ENCODE measurements around the gene FMN1. TPM values are rescaled to one million over a fixed set of nuclear protein-coding genes. Genes with fewer than 3 reads are reported as not detected.

Gene FMN1
- polyA plus RNA-seq, 2 donors, result 1.0 to 2.1 TPM

GRCh38 chr15:33005582-33005981, 188.9 kb downstream of the FMN1 start:
- Histone ChIP-seq H3K4me1 (ENCODE audit: control insufficient read depth in 2 of 2, insufficient read depth in 2 of 2, low read length in 1 of 2) (no peaks in the 10 kb centered on the region), H3K27ac (ENCODE audit: low read depth in 2 of 2, low read length in 1 of 2) (no peak overlapping the region), H3K9me3 (ENCODE audit: control insufficient read depth in 2 of 2, insufficient read depth in 1 of 2, low read depth in 1 of 2, low read length in 1 of 2) (no peaks in the 10 kb centered on the region), H3K4me3 (ENCODE audit: low read depth in 1 of 2, low read length in 2 of 2) (no peak overlapping the region), H3K27me3 (ENCODE audit: control insufficient read depth in 1 of 2, insufficient read depth in 2 of 2, low read length in 2 of 2) (no peaks in the 10 kb centered on the region), H3K36me3 (ENCODE audit: control insufficient read depth in 2 of 2, insufficient read depth in 2 of 2, low read length in 1 of 2) (no peaks in the 10 kb centered on the region)
- 83 to 85% methylated on average over 1 of the region's 1 CpG for WGBS, 2 donors

DNA sequence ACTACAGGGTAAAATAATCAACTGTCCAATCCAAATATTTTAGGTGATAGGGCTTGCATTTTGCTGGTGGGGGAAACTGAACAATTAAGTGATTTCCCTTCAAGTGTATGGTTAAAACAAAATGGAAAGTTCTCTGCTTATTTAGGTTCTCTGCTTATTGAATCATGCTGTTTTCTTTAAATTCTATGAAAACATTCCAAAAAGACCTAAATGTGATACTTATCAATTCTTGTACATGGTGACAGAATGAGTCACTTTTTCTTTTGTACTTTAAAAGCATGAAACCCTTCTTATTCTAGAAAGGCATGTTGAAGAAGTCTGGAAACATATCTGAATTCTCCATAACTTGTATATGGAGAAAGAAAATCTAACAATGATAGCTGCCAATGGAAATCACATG, 192.6 kb downstream of the FMN1 start:
- no peak overlapping the region for H3K4me3 ChIP-seq (ENCODE audit: low read depth in 1 of 2, low read length in 2 of 2)

DNA sequence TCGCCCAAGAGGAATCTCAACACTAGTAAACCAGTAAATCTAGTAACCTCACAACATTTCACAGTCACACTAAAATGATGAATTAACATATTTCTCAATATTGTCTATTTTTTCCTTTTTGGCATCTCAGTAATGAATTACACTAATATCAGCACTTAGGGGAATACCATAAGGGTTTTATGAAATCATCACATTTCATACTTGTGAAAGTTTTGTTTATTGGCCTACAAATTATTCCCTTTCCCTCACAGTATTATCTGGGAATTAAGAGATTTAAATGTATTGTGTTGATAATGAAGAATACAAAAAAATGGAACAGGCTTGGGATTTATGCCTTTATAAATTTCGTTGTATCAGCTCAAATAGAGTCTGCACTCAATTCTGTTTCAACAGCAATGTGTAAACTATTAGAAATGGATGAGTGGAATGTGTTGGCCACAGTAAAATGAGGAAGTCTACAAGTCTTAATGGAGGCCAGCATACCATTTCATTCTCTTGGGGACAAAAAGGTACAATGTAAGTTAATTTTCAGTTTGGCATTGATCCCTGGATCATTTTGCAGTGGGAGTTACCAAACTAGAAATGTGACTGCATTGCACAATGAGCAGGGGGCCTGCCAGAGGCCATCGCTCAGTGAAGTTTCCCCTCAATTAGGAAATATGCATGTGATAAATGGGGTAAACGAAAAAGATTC, 195.4 kb downstream of the FMN1 start:
- Histone ChIP-seq H3K36me3 (ENCODE audit: control insufficient read depth in 2 of 2, insufficient read depth in 2 of 2, low read length in 1 of 2) (no peaks in the 10 kb centered on the region), H3K9me3 (ENCODE audit: control insufficient read depth in 2 of 2, insufficient read depth in 1 of 2, low read depth in 1 of 2, low read length in 1 of 2) (no peaks in the 10 kb centered on the region), H3K4me3 (ENCODE audit: low read depth in 1 of 2, low read length in 2 of 2) (no peak overlapping the region), H3K27ac (ENCODE audit: low read depth in 2 of 2, low read length in 1 of 2) (no peak overlapping the region), H3K4me1 (ENCODE audit: control insufficient read depth in 2 of 2, insufficient read depth in 2 of 2, low read length in 1 of 2) (no peaks in the 10 kb centered on the region), H3K27me3 (ENCODE audit: control insufficient read depth in 1 of 2, insufficient read depth in 2 of 2, low read length in 2 of 2) (no peaks in the 10 kb centered on the region)
- WGBS, 2 donors, result 66 to 73% methylated on average over 4 of the region's 4 CpGs

More for the DNA sequence above, 192.6 kb downstream of the FMN1 start:
- H3K36me3 ChIP-seq (ENCODE audit: control insufficient read depth in 2 of 2, insufficient read depth in 2 of 2, low read length in 1 of 2), result no peaks in the 10 kb centered on the region
- no peak overlapping the region for H3K27ac ChIP-seq (ENCODE audit: low read depth in 2 of 2, low read length in 1 of 2)
- H3K4me1 ChIP-seq (ENCODE audit: control insufficient read depth in 2 of 2, insufficient read depth in 2 of 2, low read length in 1 of 2), result no peaks in the 10 kb centered on the region
- H3K27me3 ChIP-seq (ENCODE audit: control insufficient read depth in 1 of 2, insufficient read depth in 2 of 2, low read length in 2 of 2), result no peaks in the 10 kb centered on the region
- no peaks in the 10 kb centered on the region for H3K9me3 ChIP-seq (ENCODE audit: control insufficient read depth in 2 of 2, insufficient read depth in 1 of 2, low read depth in 1 of 2, low read length in 1 of 2)

DNA sequence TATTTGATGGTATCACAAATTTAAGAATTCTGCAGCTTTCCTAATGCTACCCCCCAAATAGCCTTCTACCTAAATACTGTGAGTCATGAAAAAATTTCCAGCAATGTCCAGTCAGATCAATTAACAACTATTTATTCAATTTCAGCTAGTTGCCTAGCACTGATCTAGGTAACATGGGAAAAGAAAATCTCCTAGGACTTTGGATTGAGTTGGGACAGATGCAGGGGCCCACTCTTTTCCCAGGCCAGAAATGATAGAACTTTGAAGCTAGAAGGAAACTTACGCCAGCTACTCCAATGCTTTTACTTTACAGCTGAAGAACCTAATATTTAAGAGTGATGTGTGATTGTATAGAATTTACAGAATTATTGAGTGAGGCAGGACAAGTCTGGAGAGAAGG, 196.3 kb downstream of the FMN1 start:
- Histone ChIP-seq H3K36me3 (ENCODE audit: control insufficient read depth in 2 of 2, insufficient read depth in 2 of 2, low read length in 1 of 2) (no peaks in the 10 kb centered on the region), H3K4me3 (ENCODE audit: low read depth in 1 of 2, low read length in 2 of 2) (no peak overlapping the region), H3K9me3 (ENCODE audit: control insufficient read depth in 2 of 2, insufficient read depth in 1 of 2, low read depth in 1 of 2, low read length in 1 of 2) (no peaks in the 10 kb centered on the region), H3K4me1 (ENCODE audit: control insufficient read depth in 2 of 2, insufficient read depth in 2 of 2, low read length in 1 of 2) (no peaks in the 10 kb centered on the region), H3K27ac (ENCODE audit: low read depth in 2 of 2, low read length in 1 of 2) (no peak overlapping the region), H3K27me3 (ENCODE audit: control insufficient read depth in 1 of 2, insufficient read depth in 2 of 2, low read length in 2 of 2) (no peaks in the 10 kb centered on the region)
- WGBS, 2 donors, result 90 to 92% methylated on average over 1 of the region's 1 CpG

- no peak overlapping the region for H3K27ac ChIP-seq (ENCODE audit: low read depth in 2 of 2, low read length in 1 of 2)
- H3K4me1 ChIP-seq (ENCODE audit: control insufficient read depth in 2 of 2, insufficient read depth in 2 of 2, low read length in 1 of 2), result no peaks in the 10 kb centered on the region
- WGBS, 2 donors, result 95 to 100% methylated on average over 1 of the region's 1 CpG
- no peaks in the 10 kb centered on the region for H3K9me3 ChIP-seq (ENCODE audit: control insufficient read depth in 2 of 2, insufficient read depth in 1 of 2, low read depth in 1 of 2, low read length in 1 of 2)
- H3K27me3 ChIP-seq (ENCODE audit: control insufficient read depth in 1 of 2, insufficient read depth in 2 of 2, low read length in 2 of 2), result no peaks in the 10 kb centered on the region
- H3K4me3 ChIP-seq (ENCODE audit: low read depth in 1 of 2, low read length in 2 of 2), result no peak overlapping the region
- H3K36me3 ChIP-seq (ENCODE audit: control insufficient read depth in 2 of 2, insufficient read depth in 2 of 2, low read length in 1 of 2), result no peaks in the 10 kb centered on the region
Observed at GRCh38 chr15:32994810-32995424, 199.6 kb downstream of the FMN1 start.

DNA sequence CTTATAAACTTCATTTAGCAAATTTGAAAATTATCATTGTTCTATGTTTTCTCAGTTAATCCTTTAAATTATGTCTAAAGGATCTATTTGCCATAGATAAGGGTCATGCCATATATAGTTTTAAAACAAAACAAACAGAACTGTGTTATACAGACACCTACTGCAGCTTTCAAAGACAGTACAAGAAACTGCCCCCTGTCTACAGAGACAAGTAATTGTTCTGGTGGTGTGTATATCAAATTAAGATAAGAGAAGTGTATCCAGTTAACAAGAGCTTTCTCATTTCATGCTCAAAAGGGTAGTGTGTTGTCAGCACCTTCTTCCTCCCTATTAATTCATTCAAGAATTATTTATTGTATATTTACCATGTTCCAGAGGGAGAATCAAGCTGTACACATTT, 201.2 kb downstream of the FMN1 start:
- no peaks in the 10 kb centered on the region for H3K4me1 ChIP-seq (ENCODE audit: control insufficient read depth in 2 of 2, insufficient read depth in 2 of 2, low read length in 1 of 2)
- no peaks in the 10 kb centered on the region for H3K36me3 ChIP-seq (ENCODE audit: control insufficient read depth in 2 of 2, insufficient read depth in 2 of 2, low read length in 1 of 2)
- H3K4me3 ChIP-seq (ENCODE audit: low read depth in 1 of 2, low read length in 2 of 2), result no peak overlapping the region
- no peaks in the 10 kb centered on the region for H3K27me3 ChIP-seq (ENCODE audit: control insufficient read depth in 1 of 2, insufficient read depth in 2 of 2, low read length in 2 of 2)
- H3K9me3 ChIP-seq (ENCODE audit: control insufficient read depth in 2 of 2, insufficient read depth in 1 of 2, low read depth in 1 of 2, low read length in 1 of 2), result no peaks in the 10 kb centered on the region
- H3K27ac ChIP-seq (ENCODE audit: low read depth in 2 of 2, low read length in 1 of 2), result no peak overlapping the region

GRCh38 chr15:32991619-32992111, 202.8 kb downstream of the FMN1 start:
- no peaks in the 10 kb centered on the region for H3K27me3 ChIP-seq (ENCODE audit: control insufficient read depth in 1 of 2, insufficient read depth in 2 of 2, low read length in 2 of 2)
- no peak overlapping the region for H3K4me3 ChIP-seq (ENCODE audit: low read depth in 1 of 2, low read length in 2 of 2)
- 67 to 68% methylated on average over 7 of the region's 7 CpGs for WGBS, 2 donors
- no peak overlapping the region for H3K27ac ChIP-seq (ENCODE audit: low read depth in 2 of 2, low read length in 1 of 2)
- no peaks in the 10 kb centered on the region for H3K4me1 ChIP-seq (ENCODE audit: control insufficient read depth in 2 of 2, insufficient read depth in 2 of 2, low read length in 1 of 2)
- H3K9me3 ChIP-seq (ENCODE audit: control insufficient read depth in 2 of 2, insufficient read depth in 1 of 2, low read depth in 1 of 2, low read length in 1 of 2), result no peaks in the 10 kb centered on the region
- H3K36me3 ChIP-seq (ENCODE audit: control insufficient read depth in 2 of 2, insufficient read depth in 2 of 2, low read length in 1 of 2), result no peaks in the 10 kb centered on the region

- Histone ChIP-seq H3K9me3 (ENCODE audit: control insufficient read depth in 2 of 2, insufficient read depth in 1 of 2, low read depth in 1 of 2, low read length in 1 of 2) (no peaks in the 10 kb centered on the region), H3K27me3 (ENCODE audit: control insufficient read depth in 1 of 2, insufficient read depth in 2 of 2, low read length in 2 of 2) (no peaks in the 10 kb centered on the region), H3K27ac (ENCODE audit: low read depth in 2 of 2, low read length in 1 of 2) (no peak overlapping the region), H3K4me1 (ENCODE audit: control insufficient read depth in 2 of 2, insufficient read depth in 2 of 2, low read length in 1 of 2) (no peaks in the 10 kb centered on the region), H3K36me3 (ENCODE audit: control insufficient read depth in 2 of 2, insufficient read depth in 2 of 2, low read length in 1 of 2) (no peaks in the 10 kb centered on the region), H3K4me3 (ENCODE audit: low read depth in 1 of 2, low read length in 2 of 2) (no peak overlapping the region)
- WGBS, 2 donors, result 81 to 85% methylated on average over 4 of the region's 4 CpGs
Observed at GRCh38 chr15:32990071-32990470, 204.4 kb downstream of the FMN1 start.

GRCh38 chr15:32987067-32987466, 207.4 kb downstream of the FMN1 start:
- Histone ChIP-seq H3K9me3 (ENCODE audit: control insufficient read depth in 2 of 2, insufficient read depth in 1 of 2, low read depth in 1 of 2, low read length in 1 of 2) (no peaks in the 10 kb centered on the region), H3K27me3 (ENCODE audit: control insufficient read depth in 1 of 2, insufficient read depth in 2 of 2, low read length in 2 of 2) (no peaks in the 10 kb centered on the region), H3K4me3 (ENCODE audit: low read depth in 1 of 2, low read length in 2 of 2) (no peak overlapping the region), H3K4me1 (ENCODE audit: control insufficient read depth in 2 of 2, insufficient read depth in 2 of 2, low read length in 1 of 2) (no peaks in the 10 kb centered on the region), H3K27ac (ENCODE audit: low read depth in 2 of 2, low read length in 1 of 2) (no peak overlapping the region), H3K36me3 (ENCODE audit: control insufficient read depth in 2 of 2, insufficient read depth in 2 of 2, low read length in 1 of 2) (no peaks in the 10 kb centered on the region)
- WGBS, 2 donors, result 56 to 74% methylated on average over 4 of the region's 4 CpGs

DNA sequence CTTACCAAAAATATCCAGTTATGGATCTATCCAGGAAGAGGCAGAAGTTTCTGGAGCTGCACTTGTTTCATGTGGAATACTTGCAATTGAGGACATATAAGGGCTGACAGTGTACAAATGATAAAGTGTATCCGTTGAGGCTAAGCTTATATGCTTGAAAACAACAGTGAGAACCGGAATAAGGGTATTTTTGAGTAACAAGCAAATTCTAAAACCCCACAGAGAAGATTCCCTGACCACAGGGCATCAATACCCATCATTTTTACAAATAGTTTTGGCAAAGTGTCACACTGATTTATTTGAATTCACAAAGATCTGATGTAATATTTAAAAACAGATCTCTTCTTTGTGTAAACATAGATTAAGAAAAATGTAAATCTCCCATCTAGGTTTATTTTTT, 208.4 kb downstream of the FMN1 start:
- Histone ChIP-seq H3K4me1 (ENCODE audit: control insufficient read depth in 2 of 2, insufficient read depth in 2 of 2, low read length in 1 of 2) (no peaks in the 10 kb centered on the region), H3K27ac (ENCODE audit: low read depth in 2 of 2, low read length in 1 of 2) (no peak overlapping the region), H3K36me3 (ENCODE audit: control insufficient read depth in 2 of 2, insufficient read depth in 2 of 2, low read length in 1 of 2) (no peaks in the 10 kb centered on the region), H3K9me3 (ENCODE audit: control insufficient read depth in 2 of 2, insufficient read depth in 1 of 2, low read depth in 1 of 2, low read length in 1 of 2) (no peaks in the 10 kb centered on the region), H3K4me3 (ENCODE audit: low read depth in 1 of 2, low read length in 2 of 2) (no peak overlapping the region), H3K27me3 (ENCODE audit: control insufficient read depth in 1 of 2, insufficient read depth in 2 of 2, low read length in 2 of 2) (no peaks in the 10 kb centered on the region)
- 53 to 58% methylated on average over 2 of the region's 2 CpGs for WGBS, 2 donors

All from esophagus (tissue), 2 donors.